ENCODE measurements around the gene FCHSD2. TPM values are rescaled to one million over a fixed set of nuclear protein-coding genes. Genes with fewer than 3 reads are reported as not detected.
"Not testable (repeated sequence)": the region's sequence is repeated elsewhere in the genome, so short reads cannot be mapped to it uniquely, and the experiment has no call there.

Gene FCHSD2
- total RNA-seq, 3 donors from 2014 or later (not counting 1 experiment from before 2014, with no cell fraction given): 39.4 to 59.1 (median 42.1) TPM

GRCh38 chr11:72813740-72814285 lies 328.3 kb downstream of the FCHSD2 start:
- peak overlapping the region; percentile 100 for H3K27ac ChIP-seq (ENCODE audit: low read length)
- H3K4me1 ChIP-seq (ENCODE audit: control insufficient read depth, insufficient read depth, low read length): peaks cover 51% of the 10 kb centered on the region
- H3K4me3 ChIP-seq (ENCODE audit: low read length): peak overlapping the region; percentile 66
- no peak for TF ChIP-seq CTCF (IDR thresholded peaks at IDR 0.05)
- Mint-ChIP-seq H3K27me3 (ENCODE audit: low read depth in 2 of 2) (no peaks in the 10 kb centered on the region), H3K4me3 (peak overlapping the region; percentile 99), H3K9me3 (no peaks in the 10 kb centered on the region), H3K36me3 (no peaks in the 10 kb centered on the region), H3K4me1 (peaks cover 50 to 63% of the 10 kb centered on the region in 2 donors), H3K27ac (peak overlapping the region; percentile 98 to 100)
- H3K27me3 ChIP-seq (ENCODE audit: control insufficient read depth, insufficient read depth, low read length): no peaks in the 10 kb centered on the region
- DNase-seq (peak in 1 of 2 donors; percentile 88), ATAC-seq (peak; percentile 55 to 82 (median 65))
- intact Hi-C loops (cut with micrococcal nuclease): loop anchor here (1.0 to 5.0 kb wide), 5 partner anchors 21 to 592 kb away; partner anchors contain the start of genes FCHSD2 and INPPL1
- under 1% methylated on average over 47 of the region's 47 CpGs for WGBS (ENCODE audit: insufficient coverage)
- peaks cover 22% of the 10 kb centered on the region for H3K36me3 ChIP-seq (ENCODE audit: control insufficient read depth, insufficient read depth, low read length)
- no peaks in the 10 kb centered on the region for H3K9me3 ChIP-seq (ENCODE audit: control insufficient read depth, insufficient read depth, low read length)

- Histone ChIP-seq H3K36me3 (ENCODE audit: control insufficient read depth, insufficient read depth, low read length) (peaks cover 15% of the 10 kb centered on the region), H3K27me3 (ENCODE audit: control insufficient read depth, insufficient read depth, low read length) (no peaks in the 10 kb centered on the region), H3K27ac (ENCODE audit: low read length) (peak overlapping the region; percentile 100), H3K4me1 (ENCODE audit: control insufficient read depth, insufficient read depth, low read length) (peaks cover 52% of the 10 kb centered on the region), H3K9me3 (ENCODE audit: control insufficient read depth, insufficient read depth, low read length) (no peaks in the 10 kb centered on the region), H3K4me3 (ENCODE audit: low read length) (peak overlapping the region; percentile 66)
- no peaks in the 10 kb centered on the region for H3K27me3 Mint-ChIP-seq (ENCODE audit: low read depth in 2 of 2)
- ATAC-seq (peak; percentile 60 to 69 (median 62)), DNase-seq (peak; percentile 78 to 81)
- H3K36me3 Mint-ChIP-seq: no peaks in the 10 kb centered on the region
- H3K4me1 Mint-ChIP-seq: peaks cover 50 to 63% of the 10 kb centered on the region in 2 donors
- WGBS (ENCODE audit: insufficient coverage): 1% methylated on average over 24 of the region's 24 CpGs
- peak; percentile 66 for TF ChIP-seq CTCF (IDR thresholded peaks at IDR 0.05)
- H3K4me3 Mint-ChIP-seq: peak overlapping the region; percentile 99
- H3K9me3 Mint-ChIP-seq: no peaks in the 10 kb centered on the region
- intact Hi-C loops (cut with micrococcal nuclease): loop anchor here (1.0 to 5.0 kb wide), 4 partner anchors 20 to 591 kb away; partner anchors contain the start of gene INPPL1
- H3K27ac Mint-ChIP-seq: peak overlapping the region; percentile 98 to 100
Measured at GRCh38 chr11:72812967-72813739, 329.0 kb downstream of the FCHSD2 start.

GRCh38 chr11:72812604-72812966 lies 329.5 kb downstream of the FCHSD2 start:
- H3K36me3 Mint-ChIP-seq: no peaks in the 10 kb centered on the region
- H3K27me3 Mint-ChIP-seq (ENCODE audit: low read depth in 2 of 2): no peaks in the 10 kb centered on the region
- Histone ChIP-seq H3K4me3 (ENCODE audit: low read length) (peak overlapping the region; percentile 66), H3K27me3 (ENCODE audit: control insufficient read depth, insufficient read depth, low read length) (no peaks in the 10 kb centered on the region), H3K9me3 (ENCODE audit: control insufficient read depth, insufficient read depth, low read length) (no peaks in the 10 kb centered on the region), H3K36me3 (ENCODE audit: control insufficient read depth, insufficient read depth, low read length) (peaks cover 9% of the 10 kb centered on the region), H3K27ac (ENCODE audit: low read length) (peak overlapping the region; percentile 100), H3K4me1 (ENCODE audit: control insufficient read depth, insufficient read depth, low read length) (peaks cover 55% of the 10 kb centered on the region)
- intact Hi-C loops (cut with micrococcal nuclease): loop anchor here (5.0 kb wide), 1 partner anchor 590 kb away; the partner anchor contains the start of gene INPPL1
- peaks cover 48 to 63% of the 10 kb centered on the region in 2 donors for H3K4me1 Mint-ChIP-seq
- ATAC-seq (no peak), DNase-seq (no peak)
- no peak for TF ChIP-seq CTCF (IDR thresholded peaks at IDR 0.05)
- peak overlapping the region; percentile 99 for H3K4me3 Mint-ChIP-seq
- 29% methylated on average over 4 of the region's 4 CpGs for WGBS (ENCODE audit: insufficient coverage)
- H3K9me3 Mint-ChIP-seq: no peaks in the 10 kb centered on the region
- peak overlapping the region; percentile 98 to 100 for H3K27ac Mint-ChIP-seq

GRCh38 chr11:72811686-72812085 lies 330.4 kb downstream of the FCHSD2 start:
- Mint-ChIP-seq H3K4me1 (peaks cover 47 to 62% of the 10 kb centered on the region in 2 donors), H3K27ac (peak overlapping the region; percentile 98 to 100), H3K4me3 (peak overlapping the region; percentile 28)
- not testable (repeated sequence) for H3K36me3 ChIP-seq (ENCODE audit: control insufficient read depth, insufficient read depth, low read length); H3K9me3 ChIP-seq (ENCODE audit: control insufficient read depth, insufficient read depth, low read length); H3K9me3 Mint-ChIP-seq; DNase-seq; H3K27ac ChIP-seq (ENCODE audit: low read length); H3K27me3 ChIP-seq (ENCODE audit: control insufficient read depth, insufficient read depth, low read length); ATAC-seq; H3K4me3 ChIP-seq (ENCODE audit: low read length); H3K36me3 Mint-ChIP-seq; H3K27me3 Mint-ChIP-seq (ENCODE audit: low read depth in 2 of 2)
- intact Hi-C loops (cut with micrococcal nuclease): loop anchor here (5.0 kb wide), 1 partner anchor 589 kb away; the partner anchor contains the start of gene INPPL1
- peaks cover 53% of the 10 kb centered on the region for H3K4me1 ChIP-seq (ENCODE audit: control insufficient read depth, insufficient read depth, low read length)
- 92% methylated on average over 10 of the region's 10 CpGs for WGBS (ENCODE audit: insufficient coverage)
